ENCODE measurements around the gene PLEKHG2. TPM values are rescaled to one million over a fixed set of nuclear protein-coding genes. Genes with fewer than 3 reads are reported as not detected.

The PLEKHG2 gene
- total and polyA plus RNA-seq, 9 of the 15 experiments (the other 6 are each of a cell fraction or from before 2014, with no cell fraction given), result 0.98 to 45.7 (median 9.8) TPM

DNA sequence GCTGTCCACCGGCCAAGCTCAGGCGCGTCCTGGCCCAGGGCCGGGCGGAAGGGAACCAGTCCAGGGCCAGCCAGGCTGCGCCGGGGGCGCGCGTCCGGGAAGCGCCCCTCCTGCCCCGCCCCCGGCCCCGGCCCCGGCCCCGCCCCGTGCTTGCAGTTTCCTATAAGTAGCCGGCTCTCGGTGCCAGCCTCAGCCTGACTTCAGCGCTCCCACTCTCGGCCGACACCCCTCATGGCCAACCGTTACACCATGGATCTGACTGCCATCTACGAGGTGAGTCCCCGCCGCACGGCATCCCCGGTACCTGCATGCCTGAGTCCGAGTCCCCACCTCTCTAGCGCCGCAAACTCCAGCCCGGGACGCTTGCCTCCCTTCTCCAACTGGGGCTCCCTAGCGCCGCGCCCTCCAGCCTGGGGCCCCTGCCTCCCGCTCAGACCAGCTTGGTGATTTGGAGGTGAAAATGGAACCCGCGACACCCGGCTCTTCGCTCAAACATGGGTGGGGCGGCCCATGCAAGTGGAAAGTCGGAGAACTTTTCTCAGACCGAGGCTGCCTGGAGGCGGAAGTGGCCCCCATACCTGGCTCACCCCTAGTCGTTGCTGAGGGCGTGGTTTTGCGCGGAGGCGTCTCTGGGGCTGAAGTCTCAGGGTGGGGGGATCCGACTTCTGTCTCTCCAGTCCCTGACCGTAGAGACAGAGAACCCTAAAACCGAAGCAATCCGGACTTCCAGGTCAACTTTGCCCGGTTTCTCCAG is 5.6 kb upstream of the PLEKHG2 start, which contains the start of gene ZFP36 (continued):
- TF ChIP-seq ZBTB17 (CRISPR knock-in tag; IDR thresholded peaks at IDR 0.05) (no peak), POLR3A (IDR thresholded peaks at IDR 0.05; ENCODE audit: borderline replicate concordance, extremely low read depth, insufficient read depth, insufficient read length) (no peak), L3MBTL2 (IDR thresholded peaks at IDR 0.05) (no peak), SOX6 (IDR thresholded peaks at IDR 0.05) (no peak), SRSF1 (IDR thresholded peaks at IDR 0.05; ENCODE audit: low read depth, low read length) (no peak), C11orf30 (IDR thresholded peaks at IDR 0.05; ENCODE audit: low read depth) (no peak), RCOR1 (IDR thresholded peaks at IDR 0.05; ENCODE audit: borderline replicate concordance in 1 of 2, low read depth in 2 of 2, low read length in 2 of 2) (no peak), CBFA2T3 (IDR thresholded peaks at IDR 0.05) (no peak)
- TF ChIP-seq, protein P1, sequence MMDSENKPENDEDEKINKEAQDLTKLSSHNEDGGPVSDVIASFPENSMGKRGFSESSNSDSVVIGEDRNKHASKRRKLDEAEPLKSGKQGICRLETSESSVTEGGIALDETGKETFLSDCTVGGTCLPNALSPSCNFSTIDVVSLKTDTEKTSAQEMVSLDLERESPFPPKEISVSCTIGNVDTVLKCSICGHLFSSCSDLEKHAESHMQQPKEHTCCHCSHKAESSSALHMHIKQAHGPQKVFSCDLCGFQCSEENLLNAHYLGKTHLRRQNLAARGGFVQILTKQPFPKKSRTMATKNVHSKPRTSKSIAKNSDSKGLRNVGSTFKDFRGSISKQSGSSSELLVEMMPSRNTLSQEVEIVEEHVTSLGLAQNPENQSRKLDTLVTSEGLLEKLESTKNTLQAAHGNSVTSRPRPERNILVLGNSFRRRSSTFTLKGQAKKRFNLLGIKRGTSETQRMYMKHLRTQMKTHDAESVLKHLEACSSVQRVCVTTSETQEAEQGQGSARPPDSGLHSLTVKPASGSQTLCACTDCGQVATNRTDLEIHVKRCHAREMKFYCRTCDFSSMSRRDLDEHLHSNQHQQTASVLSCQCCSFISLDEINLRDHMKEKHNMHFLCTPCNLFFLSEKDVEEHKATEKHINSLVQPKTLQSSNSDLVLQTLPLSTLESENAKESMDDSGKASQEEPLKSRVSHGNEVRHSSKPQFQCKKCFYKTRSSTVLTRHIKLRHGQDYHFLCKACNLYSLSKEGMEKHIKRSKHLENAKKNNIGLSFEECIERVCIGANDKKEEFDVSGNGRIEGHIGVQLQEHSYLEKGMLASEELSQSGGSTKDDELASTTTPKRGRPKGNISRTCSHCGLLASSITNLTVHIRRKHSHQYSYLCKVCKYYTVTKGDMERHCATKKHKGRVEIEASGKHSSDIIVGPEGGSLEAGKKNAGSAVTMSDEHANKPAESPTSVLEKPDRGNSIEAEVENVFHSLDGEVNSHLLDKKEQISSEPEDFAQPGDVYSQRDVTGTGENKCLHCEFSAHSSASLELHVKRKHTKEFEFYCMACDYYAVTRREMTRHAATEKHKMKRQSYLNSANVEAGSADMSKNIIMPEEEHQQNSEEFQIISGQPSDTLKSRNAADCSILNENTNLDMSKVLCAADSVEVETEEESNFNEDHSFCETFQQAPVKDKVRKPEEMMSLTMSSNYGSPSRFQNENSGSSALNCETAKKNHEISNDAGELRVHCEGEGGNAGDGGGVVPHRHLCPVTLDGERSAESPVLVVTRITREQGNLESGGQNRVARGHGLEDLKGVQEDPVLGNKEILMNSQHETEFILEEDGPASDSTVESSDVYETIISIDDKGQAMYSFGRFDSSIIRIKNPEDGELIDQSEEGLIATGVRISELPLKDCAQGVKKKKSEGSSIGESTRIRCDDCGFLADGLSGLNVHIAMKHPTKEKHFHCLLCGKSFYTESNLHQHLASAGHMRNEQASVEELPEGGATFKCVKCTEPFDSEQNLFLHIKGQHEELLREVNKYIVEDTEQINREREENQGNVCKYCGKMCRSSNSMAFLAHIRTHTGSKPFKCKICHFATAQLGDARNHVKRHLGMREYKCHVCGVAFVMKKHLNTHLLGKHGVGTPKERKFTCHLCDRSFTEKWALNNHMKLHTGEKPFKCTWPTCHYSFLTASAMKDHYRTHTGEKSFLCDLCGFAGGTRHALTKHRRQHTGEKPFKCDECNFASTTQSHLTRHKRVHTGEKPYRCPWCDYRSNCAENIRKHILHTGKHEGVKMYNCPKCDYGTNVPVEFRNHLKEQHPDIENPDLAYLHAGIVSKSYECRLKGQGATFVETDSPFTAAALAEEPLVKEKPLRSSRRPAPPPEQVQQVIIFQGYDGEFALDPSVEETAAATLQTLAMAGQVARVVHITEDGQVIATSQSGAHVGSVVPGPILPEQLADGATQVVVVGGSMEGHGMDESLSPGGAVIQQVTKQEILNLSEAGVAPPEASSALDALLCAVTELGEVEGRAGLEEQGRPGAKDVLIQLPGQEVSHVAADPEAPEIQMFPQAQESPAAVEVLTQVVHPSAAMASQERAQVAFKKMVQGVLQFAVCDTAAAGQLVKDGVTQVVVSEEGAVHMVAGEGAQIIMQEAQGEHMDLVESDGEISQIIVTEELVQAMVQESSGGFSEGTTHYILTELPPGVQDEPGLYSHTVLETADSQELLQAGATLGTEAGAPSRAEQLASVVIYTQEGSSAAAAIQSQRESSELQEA (IDR thresholded peaks at IDR 0.05; ENCODE audit: low read depth), result no peak
- TF ChIP-seq, protein P2, sequence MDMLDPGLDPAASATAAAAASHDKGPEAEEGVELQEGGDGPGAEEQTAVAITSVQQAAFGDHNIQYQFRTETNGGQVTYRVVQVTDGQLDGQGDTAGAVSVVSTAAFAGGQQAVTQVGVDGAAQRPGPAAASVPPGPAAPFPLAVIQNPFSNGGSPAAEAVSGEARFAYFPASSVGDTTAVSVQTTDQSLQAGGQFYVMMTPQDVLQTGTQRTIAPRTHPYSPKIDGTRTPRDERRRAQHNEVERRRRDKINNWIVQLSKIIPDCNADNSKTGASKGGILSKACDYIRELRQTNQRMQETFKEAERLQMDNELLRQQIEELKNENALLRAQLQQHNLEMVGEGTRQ (CRISPR knock-in tag; IDR thresholded peaks at IDR 0.05), result no peak
- TF ChIP-seq, protein P3, sequence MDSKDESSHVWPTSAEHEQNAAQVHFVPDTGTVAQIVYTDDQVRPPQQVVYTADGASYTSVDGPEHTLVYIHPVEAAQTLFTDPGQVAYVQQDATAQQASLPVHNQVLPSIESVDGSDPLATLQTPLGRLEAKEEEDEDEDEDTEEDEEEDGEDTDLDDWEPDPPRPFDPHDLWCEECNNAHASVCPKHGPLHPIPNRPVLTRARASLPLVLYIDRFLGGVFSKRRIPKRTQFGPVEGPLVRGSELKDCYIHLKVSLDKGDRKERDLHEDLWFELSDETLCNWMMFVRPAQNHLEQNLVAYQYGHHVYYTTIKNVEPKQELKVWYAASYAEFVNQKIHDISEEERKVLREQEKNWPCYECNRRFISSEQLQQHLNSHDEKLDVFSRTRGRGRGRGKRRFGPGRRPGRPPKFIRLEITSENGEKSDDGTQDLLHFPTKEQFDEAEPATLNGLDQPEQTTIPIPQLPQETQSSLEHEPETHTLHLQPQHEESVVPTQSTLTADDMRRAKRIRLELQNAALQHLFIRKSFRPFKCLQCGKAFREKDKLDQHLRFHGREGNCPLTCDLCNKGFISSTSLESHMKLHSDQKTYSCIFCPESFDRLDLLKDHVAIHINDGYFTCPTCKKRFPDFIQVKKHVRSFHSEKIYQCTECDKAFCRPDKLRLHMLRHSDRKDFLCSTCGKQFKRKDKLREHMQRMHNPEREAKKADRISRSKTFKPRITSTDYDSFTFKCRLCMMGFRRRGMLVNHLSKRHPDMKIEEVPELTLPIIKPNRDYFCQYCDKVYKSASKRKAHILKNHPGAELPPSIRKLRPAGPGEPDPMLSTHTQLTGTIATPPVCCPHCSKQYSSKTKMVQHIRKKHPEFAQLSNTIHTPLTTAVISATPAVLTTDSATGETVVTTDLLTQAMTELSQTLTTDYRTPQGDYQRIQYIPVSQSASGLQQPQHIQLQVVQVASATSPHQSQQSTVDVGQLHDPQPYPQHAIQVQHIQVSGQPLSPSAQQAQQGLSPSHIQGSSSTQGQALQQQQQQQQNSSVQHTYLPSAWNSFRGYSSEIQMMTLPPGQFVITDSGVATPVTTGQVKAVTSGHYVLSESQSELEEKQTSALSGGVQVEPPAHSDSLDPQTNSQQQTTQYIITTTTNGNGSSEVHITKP (IDR thresholded peaks at IDR 0.05; ENCODE audit: partially characterized antibody), result peak; percentile 69
- TF ChIP-seq, protein P4, sequence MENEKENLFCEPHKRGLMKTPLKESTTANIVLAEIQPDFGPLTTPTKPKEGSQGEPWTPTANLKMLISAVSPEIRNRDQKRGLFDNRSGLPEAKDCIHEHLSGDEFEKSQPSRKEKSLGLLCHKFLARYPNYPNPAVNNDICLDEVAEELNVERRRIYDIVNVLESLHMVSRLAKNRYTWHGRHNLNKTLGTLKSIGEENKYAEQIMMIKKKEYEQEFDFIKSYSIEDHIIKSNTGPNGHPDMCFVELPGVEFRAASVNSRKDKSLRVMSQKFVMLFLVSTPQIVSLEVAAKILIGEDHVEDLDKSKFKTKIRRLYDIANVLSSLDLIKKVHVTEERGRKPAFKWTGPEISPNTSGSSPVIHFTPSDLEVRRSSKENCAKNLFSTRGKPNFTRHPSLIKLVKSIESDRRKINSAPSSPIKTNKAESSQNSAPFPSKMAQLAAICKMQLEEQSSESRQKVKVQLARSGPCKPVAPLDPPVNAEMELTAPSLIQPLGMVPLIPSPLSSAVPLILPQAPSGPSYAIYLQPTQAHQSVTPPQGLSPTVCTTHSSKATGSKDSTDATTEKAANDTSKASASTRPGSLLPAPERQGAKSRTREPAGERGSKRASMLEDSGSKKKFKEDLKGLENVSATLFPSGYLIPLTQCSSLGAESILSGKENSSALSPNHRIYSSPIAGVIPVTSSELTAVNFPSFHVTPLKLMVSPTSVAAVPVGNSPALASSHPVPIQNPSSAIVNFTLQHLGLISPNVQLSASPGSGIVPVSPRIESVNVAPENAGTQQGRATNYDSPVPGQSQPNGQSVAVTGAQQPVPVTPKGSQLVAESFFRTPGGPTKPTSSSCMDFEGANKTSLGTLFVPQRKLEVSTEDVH (IDR thresholded peaks at IDR 0.05; ENCODE audit: low read depth, partially characterized antibody), result no peak
